ENCODE data around the gene CYTH4.
"Not testable (repeated sequence)": the region's sequence is repeated elsewhere in the genome, so short reads cannot be mapped to it uniquely, and the experiment has no call there.

CYTH4 gene

GRCh38 chr22:37249986-37250385, 32.3 kb upstream of the CYTH4 start:
- no peak for DNase-seq

- DNase-seq: not testable (repeated sequence)
Observed at GRCh38 chr22:37251836-37252235, 30.5 kb upstream of the CYTH4 start.

- peak; percentile 31 for DNase-seq
Observed at GRCh38 chr22:37253126-37253660, 29.1 kb upstream of the CYTH4 start.

GRCh38 chr22:37254209-37254866, 28.0 kb upstream of the CYTH4 start:
- DNase-seq: no peak

GRCh38 chr22:37254867-37255233, 27.5 kb upstream of the CYTH4 start:
- no peak for DNase-seq

- DNase-seq: no peak
Observed at GRCh38 chr22:37255558-37256006, 26.7 kb upstream of the CYTH4 start.

GRCh38 chr22:37256075-37256726, 26.1 kb upstream of the CYTH4 start:
- DNase-seq: no peak

GRCh38 chr22:37258005-37258752, 24.1 kb upstream of the CYTH4 start:
- DNase-seq: no peak

GRCh38 chr22:37258753-37259401, 23.4 kb upstream of the CYTH4 start:
- DNase-seq: peak; percentile 25

GRCh38 chr22:37259540-37260029, 22.7 kb upstream of the CYTH4 start:
- DNase-seq: peak; percentile 64

- DNase-seq: peak; percentile 60
Observed at GRCh38 chr22:37260155-37260795, 22.0 kb upstream of the CYTH4 start.

GRCh38 chr22:37260901-37261336, 21.4 kb upstream of the CYTH4 start:
- DNase-seq: peak; percentile 84

GRCh38 chr22:37262346-37262745, 20.0 kb upstream of the CYTH4 start:
- no peak for DNase-seq

- no peak for DNase-seq
Observed at GRCh38 chr22:37263966-37264887, 18.1 kb upstream of the CYTH4 start.

- DNase-seq: no peak
Observed at GRCh38 chr22:37266581-37267134, 15.7 kb upstream of the CYTH4 start.

- DNase-seq: peak; percentile 84
Observed at GRCh38 chr22:37267135-37267587, 15.1 kb upstream of the CYTH4 start.

GRCh38 chr22:37267661-37268413, 14.5 kb upstream of the CYTH4 start:
- DNase-seq: no peak

- no peak for DNase-seq
Observed at GRCh38 chr22:37269936-37270678, 12.2 kb upstream of the CYTH4 start.

Measured in retina (tissue), 1 donor.